Measurements from ENCODE around the gene TRPM1. TPM values are rescaled to one million over a fixed set of nuclear protein-coding genes. Genes with fewer than 3 reads are reported as not detected.

The TRPM1 gene
- total and polyA plus RNA-seq, 9 donors: 0.12 TPM; not detected in 8

- intact Hi-C loops (cut with DNase I): no loop called here
- H3K9me3 ChIP-seq: no peaks in the 10 kb centered on the region
- WGBS, 3 donors: 77 to 88% (median 78%) methylated on average over 7 of the region's 7 CpGs
Measured at GRCh38 chr15:30992249-30992864, 109.2 kb downstream of the TRPM1 start.

GRCh38 chr15:30991255-30992235 lies 110.0 kb downstream of the TRPM1 start, which contains the start of gene MTMR10:
Gene MTMR10 (minus strand): TSS chr15:30991628. CDS start chr15:30991506, 122 bp downstream.
- WGBS, 3 donors: 0 to 1% (median 0%) methylated on average over 73 to 114 of the region's 114 CpGs
- H3K9me3 ChIP-seq: no peaks in the 10 kb centered on the region
- H3K36me3 ChIP-seq: no peaks in the 10 kb centered on the region
- peak in 1 of 3 donors; percentile 11 for TF ChIP-seq CTCF (IDR thresholded peaks at IDR 0.05)
- TF ChIP-seq POLR2A (IDR thresholded peaks at IDR 0.05): peak; percentile 65
- no peak for TF ChIP-seq EP300 (IDR thresholded peaks at IDR 0.05)
- peak within 1 kb of the TSS; percentile 75 to 77 for H3K27ac ChIP-seq
- H3K27me3 ChIP-seq: no peaks in the 10 kb centered on the region
- intact Hi-C loops (cut with DNase I): no loop called here
- H3K4me1 ChIP-seq (ENCODE audit: insufficient read depth): peaks cover 5% of the 10 kb centered on the region
- DNase-seq: peak; percentile 36 to 86 (median 75)
- H3K4me3 ChIP-seq: peak within 1 kb of the TSS; percentile 88

More at GRCh38 chr15:30992249-30992864, 109.2 kb downstream of the TRPM1 start:
- peaks cover 5% of the 10 kb centered on the region for H3K4me1 ChIP-seq (ENCODE audit: insufficient read depth)
- H3K36me3 ChIP-seq: no peaks in the 10 kb centered on the region
- H3K4me3 ChIP-seq: peak overlapping the region; percentile 88
- no peak for TF ChIP-seq CTCF (IDR thresholded peaks at IDR 0.05)
- no peak for TF ChIP-seq EP300 (IDR thresholded peaks at IDR 0.05)
- TF ChIP-seq POLR2A (IDR thresholded peaks at IDR 0.05): no peak
- peak overlapping the region in 1 of 2 donors; percentile 75 for H3K27ac ChIP-seq
- no peaks in the 10 kb centered on the region for H3K27me3 ChIP-seq
- no peak for DNase-seq

GRCh38 chr15:30990446-30991254 lies 110.9 kb downstream of the TRPM1 start:
- 4 to 5% (median 5%) methylated on average over 24 of the region's 24 CpGs for WGBS, 3 donors

More at GRCh38 chr15:30990446-30991254, 110.9 kb downstream of the TRPM1 start:
- Histone ChIP-seq H3K27me3 (no peaks in the 10 kb centered on the region), H3K27ac (peak overlapping the region; percentile 75 to 77), H3K9me3 (no peaks in the 10 kb centered on the region), H3K4me1 (ENCODE audit: insufficient read depth) (peaks cover 6% of the 10 kb centered on the region), H3K4me3 (peak overlapping the region; percentile 88), H3K36me3 (no peaks in the 10 kb centered on the region)
- intact Hi-C loops (cut with DNase I): no loop called here
- TF ChIP-seq EP300 (IDR thresholded peaks at IDR 0.05) (no peak), CTCF (IDR thresholded peaks at IDR 0.05) (no peak), POLR2A (IDR thresholded peaks at IDR 0.05) (no peak)
- no peak for DNase-seq
